ENCODE results near the gene SYNJ2. TPM values are rescaled to one million over a fixed set of nuclear protein-coding genes. Genes with fewer than 3 reads are reported as not detected.

SYNJ2 gene
- total RNA-seq, 1 donor from 2014 or later: 8.3 TPM

- no peak for DNase-seq (ENCODE audit: extremely low spot score in 2 of 2)
- TF ChIP-seq POLR2AphosphoS5 (IDR thresholded peaks at IDR 0.05; ENCODE audit: insufficient read depth in 1 of 2, low read depth in 1 of 2) (no peak), CTCF (IDR thresholded peaks at IDR 0.05) (no peak), POLR2A (IDR thresholded peaks at IDR 0.05) (no peak)
- intact Hi-C loops (cut with DNase I): no loop called here
Observed at GRCh38 chr6:158131926-158132325, 150.3 kb downstream of the SYNJ2 start.

GRCh38 chr6:158142789-158143188 lies 161.1 kb downstream of the SYNJ2 start:
- intact Hi-C loops (cut with DNase I): no loop called here
- Histone ChIP-seq H3K4me1 (no peaks in the 10 kb centered on the region), H3K27me3 (no peaks in the 10 kb centered on the region), H3K4me3 (no peak overlapping the region), H3K9me3 (no peaks in the 10 kb centered on the region), H3K27ac (no peak overlapping the region), H3K36me3 (peaks cover 0 to 16% of the 10 kb centered on the region in 2 donors)
- TF ChIP-seq POLR2A (IDR thresholded peaks at IDR 0.05) (no peak), CTCF (IDR thresholded peaks at IDR 0.05) (no peak), POLR2AphosphoS5 (IDR thresholded peaks at IDR 0.05; ENCODE audit: insufficient read depth in 1 of 2, low read depth in 1 of 2) (no peak)
- DNase-seq (ENCODE audit: extremely low spot score in 2 of 2): no peak

More at GRCh38 chr6:158131926-158132325, 150.3 kb downstream of the SYNJ2 start:
- no peaks in the 10 kb centered on the region for H3K36me3 ChIP-seq
- no peak overlapping the region for H3K4me3 ChIP-seq
- H3K27ac ChIP-seq: no peak overlapping the region
- no peaks in the 10 kb centered on the region for H3K27me3 ChIP-seq
- H3K9me3 ChIP-seq: no peaks in the 10 kb centered on the region
- H3K4me1 ChIP-seq: no peaks in the 10 kb centered on the region

- no peaks in the 10 kb centered on the region for H3K27me3 ChIP-seq
- no peak overlapping the region for H3K4me3 ChIP-seq
- no peak overlapping the region for H3K27ac ChIP-seq
- peaks cover 0 to 16% of the 10 kb centered on the region in 2 donors for H3K36me3 ChIP-seq
- no peaks in the 10 kb centered on the region for H3K9me3 ChIP-seq
- TF ChIP-seq POLR2A (IDR thresholded peaks at IDR 0.05) (no peak), POLR2AphosphoS5 (IDR thresholded peaks at IDR 0.05; ENCODE audit: insufficient read depth in 1 of 2, low read depth in 1 of 2) (no peak), CTCF (IDR thresholded peaks at IDR 0.05) (no peak)
- no peaks in the 10 kb centered on the region for H3K4me1 ChIP-seq
- DNase-seq (ENCODE audit: extremely low spot score in 2 of 2): no peak
- intact Hi-C loops (cut with DNase I): no loop called here
Observed at GRCh38 chr6:158143700-158144099, 162.0 kb downstream of the SYNJ2 start.

Small RNA genes lying within 50 kb of the gene (small RNA-seq; reads per million reads assigned to genes)
- not detected for gene RNU6-786P

Other genes with a start within 250 kb of the SYNJ2 start
- 61.4 TPM for gene SNX9, start 158.6 kb upstream of the SYNJ2 start, total RNA-seq
- gene SERAC1, start 186.4 kb downstream of the SYNJ2 start, total RNA-seq: 10.1 TPM
- 2.5 TPM for gene GTF2H5, start 186.5 kb downstream of the SYNJ2 start, total RNA-seq